Measurements from ENCODE around the gene PLEKHM1.
A peak's percentile ranks its signal among the peaks of the same experiment; 100 is the strongest.
"Not testable (repeated sequence)": the region's sequence is repeated elsewhere in the genome, so short reads cannot be mapped to it uniquely, and the experiment has no call there.

Gene PLEKHM1

GRCh38 chr17:45490615-45491433, at the start of gene PLEKHM1:
Gene PLEKHM1, minus strand, starts transcription at chr17:45490721. Its CDS starts 8,237 bp downstream, at chr17:45482484.
- H3K9me3 ChIP-seq (ENCODE audit: control insufficient read depth in 1 of 2, low read length in 2 of 2); H3K4me1 ChIP-seq (ENCODE audit: control insufficient read depth in 1 of 2, insufficient read depth in 2 of 2, low read length in 2 of 2); H3K27me3 ChIP-seq (ENCODE audit: low read depth, low read length); H3K36me3 ChIP-seq (ENCODE audit: control insufficient read depth in 1 of 2, insufficient read depth in 2 of 2, low read length in 2 of 2): not testable (repeated sequence)
- peak within 1 kb of the TSS; percentile 56 for H3K27ac ChIP-seq (ENCODE audit: low read length)
- H3K4me3 ChIP-seq (ENCODE audit: low read depth in 1 of 2, low read length in 2 of 2), result peak within 1 kb of the TSS; percentile 33 to 59

GRCh38 chr17:45538168-45538567, 47.6 kb upstream of the PLEKHM1 start:
- H3K27me3 ChIP-seq (ENCODE audit: low read depth, low read length); H3K9me3 ChIP-seq (ENCODE audit: control insufficient read depth in 1 of 2, low read length in 2 of 2); H3K27ac ChIP-seq (ENCODE audit: low read length); H3K4me3 ChIP-seq (ENCODE audit: low read depth in 1 of 2, low read length in 2 of 2); H3K4me1 ChIP-seq (ENCODE audit: control insufficient read depth in 1 of 2, insufficient read depth in 2 of 2, low read length in 2 of 2); H3K36me3 ChIP-seq (ENCODE audit: control insufficient read depth in 1 of 2, insufficient read depth in 2 of 2, low read length in 2 of 2): not testable (repeated sequence)

GRCh38 chr17:45506072-45506471, 15.6 kb upstream of the PLEKHM1 start:
- not testable (repeated sequence) for H3K4me1 ChIP-seq (ENCODE audit: control insufficient read depth in 1 of 2, insufficient read depth in 2 of 2, low read length in 2 of 2); H3K9me3 ChIP-seq (ENCODE audit: control insufficient read depth in 1 of 2, low read length in 2 of 2); H3K4me3 ChIP-seq (ENCODE audit: low read depth in 1 of 2, low read length in 2 of 2); H3K36me3 ChIP-seq (ENCODE audit: control insufficient read depth in 1 of 2, insufficient read depth in 2 of 2, low read length in 2 of 2); H3K27ac ChIP-seq (ENCODE audit: low read length); H3K27me3 ChIP-seq (ENCODE audit: low read depth, low read length)

GRCh38 chr17:45505183-45505582, 14.7 kb upstream of the PLEKHM1 start:
- not testable (repeated sequence) for H3K9me3 ChIP-seq (ENCODE audit: control insufficient read depth in 1 of 2, low read length in 2 of 2); H3K27me3 ChIP-seq (ENCODE audit: low read depth, low read length); H3K27ac ChIP-seq (ENCODE audit: low read length); H3K4me1 ChIP-seq (ENCODE audit: control insufficient read depth in 1 of 2, insufficient read depth in 2 of 2, low read length in 2 of 2); H3K36me3 ChIP-seq (ENCODE audit: control insufficient read depth in 1 of 2, insufficient read depth in 2 of 2, low read length in 2 of 2); H3K4me3 ChIP-seq (ENCODE audit: low read depth in 1 of 2, low read length in 2 of 2)

GRCh38 chr17:45501092-45501707, 10.7 kb upstream of the PLEKHM1 start:
- not testable (repeated sequence) for H3K27ac ChIP-seq (ENCODE audit: low read length); H3K4me1 ChIP-seq (ENCODE audit: control insufficient read depth in 1 of 2, insufficient read depth in 2 of 2, low read length in 2 of 2); H3K9me3 ChIP-seq (ENCODE audit: control insufficient read depth in 1 of 2, low read length in 2 of 2); H3K4me3 ChIP-seq (ENCODE audit: low read depth in 1 of 2, low read length in 2 of 2); H3K27me3 ChIP-seq (ENCODE audit: low read depth, low read length); H3K36me3 ChIP-seq (ENCODE audit: control insufficient read depth in 1 of 2, insufficient read depth in 2 of 2, low read length in 2 of 2)

- not testable (repeated sequence) for H3K27me3 ChIP-seq (ENCODE audit: low read depth, low read length); H3K9me3 ChIP-seq (ENCODE audit: control insufficient read depth in 1 of 2, low read length in 2 of 2); H3K4me3 ChIP-seq (ENCODE audit: low read depth in 1 of 2, low read length in 2 of 2); H3K36me3 ChIP-seq (ENCODE audit: control insufficient read depth in 1 of 2, insufficient read depth in 2 of 2, low read length in 2 of 2); H3K4me1 ChIP-seq (ENCODE audit: control insufficient read depth in 1 of 2, insufficient read depth in 2 of 2, low read length in 2 of 2); H3K27ac ChIP-seq (ENCODE audit: low read length)
These were observed 10.0 kb upstream of the PLEKHM1 start for GRCh38 chr17:45500478-45500877.

- not testable (repeated sequence) for H3K4me3 ChIP-seq (ENCODE audit: low read depth in 1 of 2, low read length in 2 of 2); H3K4me1 ChIP-seq (ENCODE audit: control insufficient read depth in 1 of 2, insufficient read depth in 2 of 2, low read length in 2 of 2); H3K27ac ChIP-seq (ENCODE audit: low read length); H3K27me3 ChIP-seq (ENCODE audit: low read depth, low read length); H3K9me3 ChIP-seq (ENCODE audit: control insufficient read depth in 1 of 2, low read length in 2 of 2); H3K36me3 ChIP-seq (ENCODE audit: control insufficient read depth in 1 of 2, insufficient read depth in 2 of 2, low read length in 2 of 2)
These were observed 8.7 kb upstream of the PLEKHM1 start for GRCh38 chr17:45499208-45499607.

- not testable (repeated sequence) for H3K27ac ChIP-seq (ENCODE audit: low read length)
These were observed 7.9 kb upstream of the PLEKHM1 start for GRCh38 chr17:45498377-45498776.

GRCh38 chr17:45497449-45497848, 6.9 kb upstream of the PLEKHM1 start:
- not testable (repeated sequence) for H3K27me3 ChIP-seq (ENCODE audit: low read depth, low read length); H3K36me3 ChIP-seq (ENCODE audit: control insufficient read depth in 1 of 2, insufficient read depth in 2 of 2, low read length in 2 of 2); H3K9me3 ChIP-seq (ENCODE audit: control insufficient read depth in 1 of 2, low read length in 2 of 2); H3K4me3 ChIP-seq (ENCODE audit: low read depth in 1 of 2, low read length in 2 of 2); H3K27ac ChIP-seq (ENCODE audit: low read length); H3K4me1 ChIP-seq (ENCODE audit: control insufficient read depth in 1 of 2, insufficient read depth in 2 of 2, low read length in 2 of 2)

More at GRCh38 chr17:45498377-45498776, 7.9 kb upstream of the PLEKHM1 start:
- H3K27me3 ChIP-seq (ENCODE audit: low read depth, low read length); H3K4me3 ChIP-seq (ENCODE audit: low read depth in 1 of 2, low read length in 2 of 2); H3K9me3 ChIP-seq (ENCODE audit: control insufficient read depth in 1 of 2, low read length in 2 of 2); H3K4me1 ChIP-seq (ENCODE audit: control insufficient read depth in 1 of 2, insufficient read depth in 2 of 2, low read length in 2 of 2); H3K36me3 ChIP-seq (ENCODE audit: control insufficient read depth in 1 of 2, insufficient read depth in 2 of 2, low read length in 2 of 2): not testable (repeated sequence)

- not testable (repeated sequence) for H3K9me3 ChIP-seq (ENCODE audit: control insufficient read depth in 1 of 2, low read length in 2 of 2); H3K4me3 ChIP-seq (ENCODE audit: low read depth in 1 of 2, low read length in 2 of 2); H3K27me3 ChIP-seq (ENCODE audit: low read depth, low read length); H3K27ac ChIP-seq (ENCODE audit: low read length); H3K4me1 ChIP-seq (ENCODE audit: control insufficient read depth in 1 of 2, insufficient read depth in 2 of 2, low read length in 2 of 2); H3K36me3 ChIP-seq (ENCODE audit: control insufficient read depth in 1 of 2, insufficient read depth in 2 of 2, low read length in 2 of 2)
These were observed 6.0 kb upstream of the PLEKHM1 start for GRCh38 chr17:45496507-45496906.

- H3K27me3 ChIP-seq (ENCODE audit: low read depth, low read length); H3K9me3 ChIP-seq (ENCODE audit: control insufficient read depth in 1 of 2, low read length in 2 of 2); H3K4me3 ChIP-seq (ENCODE audit: low read depth in 1 of 2, low read length in 2 of 2); H3K4me1 ChIP-seq (ENCODE audit: control insufficient read depth in 1 of 2, insufficient read depth in 2 of 2, low read length in 2 of 2); H3K36me3 ChIP-seq (ENCODE audit: control insufficient read depth in 1 of 2, insufficient read depth in 2 of 2, low read length in 2 of 2); H3K27ac ChIP-seq (ENCODE audit: low read length): not testable (repeated sequence)
These were observed 4.0 kb upstream of the PLEKHM1 start for GRCh38 chr17:45494556-45494955.

- H3K36me3 ChIP-seq (ENCODE audit: control insufficient read depth in 1 of 2, insufficient read depth in 2 of 2, low read length in 2 of 2); H3K4me1 ChIP-seq (ENCODE audit: control insufficient read depth in 1 of 2, insufficient read depth in 2 of 2, low read length in 2 of 2); H3K9me3 ChIP-seq (ENCODE audit: control insufficient read depth in 1 of 2, low read length in 2 of 2); H3K27me3 ChIP-seq (ENCODE audit: low read depth, low read length); H3K27ac ChIP-seq (ENCODE audit: low read length); H3K4me3 ChIP-seq (ENCODE audit: low read depth in 1 of 2, low read length in 2 of 2): not testable (repeated sequence)
These were observed 1.6 kb upstream of the PLEKHM1 start for GRCh38 chr17:45492156-45492555.
